ENCODE results near the gene HAAO.

HAAO gene

GRCh38 chr2:42722320-42723190 is 69.8 kb downstream of the HAAO start:
- H3K27me3 ChIP-seq (replicated peaks; ENCODE audit: insufficient read depth, low read length), result no peaks in the 10 kb centered on the region
- no peaks in the 10 kb centered on the region for H3F3A ChIP-seq (ENCODE audit: insufficient read depth, low read length)
- no peaks in the 10 kb centered on the region for H3K36me3 ChIP-seq (replicated peaks; ENCODE audit: insufficient read depth, low read length)
- TF ChIP-seq CTCF (IDR thresholded peaks at IDR 0.05; ENCODE audit: low read length) (no peak), EZH2phosphoT487 (IDR thresholded peaks at IDR 0.05; ENCODE audit: low read length) (no peak), EZH2 (optimal IDR thresholded peaks at IDR 0.05; ENCODE audit: low read depth, low read length) (no peak)
- no peak overlapping the region for H3K27ac ChIP-seq (ENCODE audit: low read length)
- H3K9ac ChIP-seq (ENCODE audit: low read length), result no peak overlapping the region
- H3K4me2 ChIP-seq (ENCODE audit: low read depth, low read length), result no peak overlapping the region
- H3K79me2 ChIP-seq (ENCODE audit: low read length), result no peaks in the 10 kb centered on the region
- H4K20me1 ChIP-seq (ENCODE audit: insufficient read depth, low read length), result no peaks in the 10 kb centered on the region
- no peak overlapping the region for H2AFZ ChIP-seq (ENCODE audit: low read length)
- no peaks in the 10 kb centered on the region for H3K9me3 ChIP-seq (replicated peaks; ENCODE audit: insufficient read depth, low read length)
- no peak overlapping the region for H3K4me3 ChIP-seq (ENCODE audit: low read length)
- H3K4me1 ChIP-seq (ENCODE audit: low read length), result no peaks in the 10 kb centered on the region
- DNase-seq, result no peak
- no peaks in the 10 kb centered on the region for H3K9me2 ChIP-seq (replicated peaks; ENCODE audit: insufficient read depth, low read length)

- Histone ChIP-seq H4K20me1 (ENCODE audit: insufficient read depth, low read length) (no peaks in the 10 kb centered on the region), H3K36me3 (replicated peaks; ENCODE audit: insufficient read depth, low read length) (no peaks in the 10 kb centered on the region), H2AFZ (ENCODE audit: low read length) (no peak overlapping the region), H3K27ac (ENCODE audit: low read length) (no peak overlapping the region), H3K4me3 (ENCODE audit: low read length) (no peak overlapping the region), H3K9me2 (replicated peaks; ENCODE audit: insufficient read depth, low read length) (no peaks in the 10 kb centered on the region), H3K4me2 (ENCODE audit: low read depth, low read length) (no peak overlapping the region), H3K9me3 (replicated peaks; ENCODE audit: insufficient read depth, low read length) (no peaks in the 10 kb centered on the region), H3K4me1 (ENCODE audit: low read length) (no peaks in the 10 kb centered on the region), H3K9ac (ENCODE audit: low read length) (no peak overlapping the region), H3K79me2 (ENCODE audit: low read length) (no peaks in the 10 kb centered on the region), H3K27me3 (replicated peaks; ENCODE audit: insufficient read depth, low read length) (no peaks in the 10 kb centered on the region), H3F3A (ENCODE audit: insufficient read depth, low read length) (no peaks in the 10 kb centered on the region)
- TF ChIP-seq EZH2phosphoT487 (IDR thresholded peaks at IDR 0.05; ENCODE audit: low read length), result no peak
- no peak for TF ChIP-seq CTCF (IDR thresholded peaks at IDR 0.05; ENCODE audit: low read length)
- no peak for TF ChIP-seq EZH2 (optimal IDR thresholded peaks at IDR 0.05; ENCODE audit: low read depth, low read length)
- DNase-seq, result no peak
Observed at GRCh38 chr2:42721898-42722297, 70.5 kb downstream of the HAAO start.

Measured in MM.1S (cell line).